DOHH2 (cell line): ENCODE measurements around the gene MYCN.

Experiments
- H3F3A ChIP-seq: fragments of 200-600 bp; sonication (generic), shearing (Covaris generic); 2 replicates; pipeline ENCODE4 v1.6.0; 2016; ENCODE audit warnings: antibody characterized with exemption, mild to moderate bottlenecking; ENCODE audit not compliant: control insufficient read depth, insufficient read depth
- H3K27ac ChIP-seq: fragments of 200-600 bp; sonication (generic); 2 replicates; pipeline ENCODE4 v1.5.1; 2014; ENCODE audit warnings: low read depth, mild to moderate bottlenecking, low read length, moderate library complexity
- H3K27me3 ChIP-seq: fragments of 200-600 bp; sonication (generic); 2 replicates; pipeline ENCODE4 v1.6.1; 2014; ENCODE audit warnings: mild to moderate bottlenecking, low read length, mixed read lengths; ENCODE audit not compliant: control insufficient read depth
- H3K36me3 ChIP-seq: fragments of 200-600 bp; sonication (generic); 2 replicates; pipeline ENCODE4 v1.6.1; 2014; ENCODE audit warnings: mild to moderate bottlenecking, low read length, moderate library complexity, mixed read lengths; ENCODE audit not compliant: control insufficient read depth
- H3K4me1 ChIP-seq: fragments of 200-600 bp; sonication (generic); 2 replicates; pipeline ENCODE4 v1.6.1; 2014; ENCODE audit warnings: mild to moderate bottlenecking, low read length, mixed read lengths; ENCODE audit not compliant: control insufficient read depth
- H3K4me2 ChIP-seq: fragments of 200-600 bp; sonication (generic); 2 replicates; pipeline ENCODE4 v1.6.0; 2014; ENCODE audit warnings: mild to moderate bottlenecking, low read length, moderate library complexity
- H3K4me3 ChIP-seq: fragments of 200-600 bp; sonication (generic); 2 replicates; pipeline ENCODE4 v1.5.1; 2014; ENCODE audit warnings: mild to moderate bottlenecking, low read length, mixed read lengths
- H3K79me2 ChIP-seq: fragments of 200-600 bp; sonication (generic); 2 replicates; pipeline ENCODE4 v1.6.1; 2014; ENCODE audit warnings: mild to moderate bottlenecking, low read length, mixed read lengths; ENCODE audit not compliant: control insufficient read depth
- H3K9me2 ChIP-seq: fragments of 200-600 bp; sonication (generic); replicated peaks from 2 replicates; pipeline ENCODE4 v1.6.1; 2014; ENCODE audit warnings: mild to moderate bottlenecking, low read length, mixed read lengths; ENCODE audit not compliant: control insufficient read depth
- H3K9me3 ChIP-seq: fragments of 200-600 bp; sonication (generic); 2 replicates; pipeline ENCODE4 v1.6.1; 2014; ENCODE audit warnings: antibody characterized with exemption, low read length, mixed read lengths; ENCODE audit not compliant: control insufficient read depth, insufficient read depth
- H4K20me1 ChIP-seq: fragments of 200-600 bp; sonication (generic); 2 replicates; pipeline ENCODE4 v1.6.0; 2014; ENCODE audit warnings: low read depth, mild to moderate bottlenecking, antibody characterized with exemption, low read length, moderate library complexity; ENCODE audit not compliant: control insufficient read depth, insufficient read depth
- EZH2phosphoT487 ChIP-seq: fragments of 200-600 bp; sonication (generic); IDR thresholded peaks from 2 replicates; pipeline ENCODE4 v1.6.1; 2017; ENCODE audit warnings: borderline replicate concordance, mild to moderate bottlenecking, antibody characterized with exemption, low read length, moderate library complexity, mixed read lengths
- TF ChIP-seq, protein P1 (sequence below): fragments of 200-600 bp; sonication (generic); IDR thresholded peaks from one replicate; pipeline ENCODE4 v1.5.1; 2014; ENCODE audit warnings: antibody characterized with exemption, mild to moderate bottlenecking, low read depth, low read length; ENCODE audit not compliant: poor library complexity, severe bottlenecking

The MYCN gene

DNA sequence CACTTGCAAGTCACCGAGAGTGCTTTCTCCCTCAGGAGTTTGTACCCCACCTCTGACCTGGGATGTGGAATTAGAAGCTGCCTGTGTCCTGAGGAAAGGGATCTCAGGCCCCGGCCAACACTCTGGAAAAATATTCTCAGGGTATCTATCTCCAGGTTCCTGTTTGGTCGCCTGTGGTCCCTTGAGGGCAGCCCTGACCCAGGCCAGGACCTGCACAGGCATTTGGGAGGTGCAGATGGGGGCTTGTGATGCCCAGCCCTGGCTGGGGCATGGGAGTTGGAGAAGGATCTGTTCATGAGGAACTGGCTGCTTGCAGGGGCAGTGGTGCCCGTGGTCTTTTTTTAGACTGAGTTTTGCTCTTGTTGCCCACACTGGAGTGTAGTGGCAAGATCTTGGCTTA, 46.3 kb downstream of the MYCN start:
- Histone ChIP-seq H3K79me2 (no peaks in the 10 kb centered on the region), H3F3A (no peaks in the 10 kb centered on the region), H4K20me1 (no peaks in the 10 kb centered on the region), H3K9me3 (no peaks in the 10 kb centered on the region), H3K4me1 (no peaks in the 10 kb centered on the region), H3K27ac (no peak overlapping the region), H3K36me3 (no peaks in the 10 kb centered on the region), H3K27me3 (no peaks in the 10 kb centered on the region), H3K4me2 (no peak overlapping the region), H3K9me2 (no peaks in the 10 kb centered on the region), H3K4me3 (no peak overlapping the region)
- TF ChIP-seq EZH2phosphoT487, result no peak
- TF ChIP-seq, protein P1, sequence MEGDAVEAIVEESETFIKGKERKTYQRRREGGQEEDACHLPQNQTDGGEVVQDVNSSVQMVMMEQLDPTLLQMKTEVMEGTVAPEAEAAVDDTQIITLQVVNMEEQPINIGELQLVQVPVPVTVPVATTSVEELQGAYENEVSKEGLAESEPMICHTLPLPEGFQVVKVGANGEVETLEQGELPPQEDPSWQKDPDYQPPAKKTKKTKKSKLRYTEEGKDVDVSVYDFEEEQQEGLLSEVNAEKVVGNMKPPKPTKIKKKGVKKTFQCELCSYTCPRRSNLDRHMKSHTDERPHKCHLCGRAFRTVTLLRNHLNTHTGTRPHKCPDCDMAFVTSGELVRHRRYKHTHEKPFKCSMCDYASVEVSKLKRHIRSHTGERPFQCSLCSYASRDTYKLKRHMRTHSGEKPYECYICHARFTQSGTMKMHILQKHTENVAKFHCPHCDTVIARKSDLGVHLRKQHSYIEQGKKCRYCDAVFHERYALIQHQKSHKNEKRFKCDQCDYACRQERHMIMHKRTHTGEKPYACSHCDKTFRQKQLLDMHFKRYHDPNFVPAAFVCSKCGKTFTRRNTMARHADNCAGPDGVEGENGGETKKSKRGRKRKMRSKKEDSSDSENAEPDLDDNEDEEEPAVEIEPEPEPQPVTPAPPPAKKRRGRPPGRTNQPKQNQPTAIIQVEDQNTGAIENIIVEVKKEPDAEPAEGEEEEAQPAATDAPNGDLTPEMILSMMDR, result no peak

DNA sequence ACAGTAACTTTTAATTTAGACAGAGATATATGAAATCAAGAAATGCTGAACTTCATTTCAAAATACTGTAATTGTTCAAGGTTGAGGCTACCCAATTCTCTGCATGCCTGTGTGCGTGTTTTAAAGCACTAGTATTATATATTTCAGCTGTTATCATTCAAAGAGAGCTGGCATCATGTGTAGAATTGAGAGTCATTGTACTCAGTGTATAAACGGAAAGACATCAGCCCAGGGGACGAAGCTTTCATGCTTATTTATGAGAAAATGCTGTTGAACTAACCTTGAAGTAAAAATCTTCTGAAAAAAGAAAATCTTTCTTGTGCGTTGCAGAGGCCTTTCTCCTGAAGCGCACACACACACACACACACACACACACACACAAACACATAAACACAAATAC, 48.4 kb downstream of the MYCN start:
- Histone ChIP-seq H3K79me2 (no peaks in the 10 kb centered on the region), H3K9me3 (no peaks in the 10 kb centered on the region), H3K9me2 (no peaks in the 10 kb centered on the region), H3K4me3 (no peak overlapping the region), H3F3A (no peaks in the 10 kb centered on the region), H3K27ac (no peak overlapping the region), H3K36me3 (no peaks in the 10 kb centered on the region), H4K20me1 (no peaks in the 10 kb centered on the region), H3K27me3 (no peaks in the 10 kb centered on the region), H3K4me1 (no peaks in the 10 kb centered on the region), H3K4me2 (no peak overlapping the region)
- TF ChIP-seq EZH2phosphoT487, result no peak
- TF ChIP-seq, protein P1, result no peak

DNA sequence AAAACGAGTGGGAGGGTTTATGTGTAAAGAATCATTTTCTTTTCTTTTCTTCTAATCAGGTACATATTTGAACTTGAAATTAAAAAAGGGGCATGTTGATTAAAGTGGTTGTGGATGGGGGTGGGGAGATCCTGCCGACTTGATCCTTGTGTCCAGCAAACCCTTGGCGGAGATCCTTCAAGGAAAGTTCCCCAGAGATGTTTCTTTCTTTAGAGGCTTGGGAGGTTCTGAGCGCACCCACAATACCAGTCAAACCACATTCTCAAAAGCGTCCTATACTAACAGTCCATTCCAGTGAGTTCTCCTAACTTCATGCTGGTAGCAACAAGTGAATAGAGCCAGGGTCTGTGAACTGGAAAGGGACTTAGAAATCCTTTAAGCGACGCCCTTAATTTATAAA, 49.2 kb downstream of the MYCN start:
- Histone ChIP-seq H3F3A (no peaks in the 10 kb centered on the region), H3K9me2 (no peaks in the 10 kb centered on the region), H3K9me3 (no peaks in the 10 kb centered on the region), H3K36me3 (no peaks in the 10 kb centered on the region), H3K4me3 (no peak overlapping the region), H3K79me2 (no peaks in the 10 kb centered on the region), H3K4me2 (no peak overlapping the region), H3K27ac (no peak overlapping the region), H4K20me1 (no peaks in the 10 kb centered on the region), H3K27me3 (no peaks in the 10 kb centered on the region), H3K4me1 (no peaks in the 10 kb centered on the region)
- TF ChIP-seq, protein P1, result no peak
- TF ChIP-seq EZH2phosphoT487, result no peak
